IMR-90 (cell line): Measurements from ENCODE around the gene COL2A1. TPM values are rescaled to one million over a fixed set of nuclear protein-coding genes. Genes with fewer than 3 reads are reported as not detected.

Source experiments
- ATAC-seq: fragments of 200-7000 bp; cut with Tn5 transposase; 2 replicates; pipeline ENCODE4 v1.9.1; 2020; ENCODE audit warnings: low read depth, mild to moderate bottlenecking, moderate library complexity
- BruUV-seq: library from RNA; stranded (reverse); fragments of 400-500 nt; replicated peaks from 2 replicates; lab custom pipeline; 2021; lab: Mats Ljungman, UMichigan
- CTCF ChIA-PET: fragments of 300-600 bp; formaldehyde crosslinking; extraction: SDS; loops from one replicate; lab custom pipeline; 2021; ENCODE audit warnings: antibody characterized with exemption; lab: Yijun Ruan, JAX
- POLR2A ChIA-PET: fragments of 300-600 bp; sonication (Branson Sonifier 250); formaldehyde crosslinking; loops from one replicate; lab custom pipeline; 2022; ENCODE audit warnings: antibody characterized with exemption; ENCODE audit not compliant: unreplicated experiment; lab: Charles Lee
- DNase-seq: peaks from one replicate; pipeline ENCODE4 v3.0.0; 2013
- H2AFZ ChIP-seq: replicated peaks from 2 replicates; pipeline ENCODE3; 2013; ENCODE audit warnings: low read length, mild to moderate bottlenecking; ENCODE audit not compliant: poor library complexity
- H2AK5ac ChIP-seq: 2 replicates; pipeline ENCODE4 v1.6.1; 2013; ENCODE audit warnings: low read depth, low read length, inconsistent platforms
- H2AK9ac ChIP-seq: replicated peaks from 2 replicates; pipeline ENCODE3; 2013; ENCODE audit warnings: mild to moderate bottlenecking, low read depth, low read length, moderate library complexity; ENCODE audit not compliant: poor library complexity
- H2BK120ac ChIP-seq: 2 replicates; pipeline ENCODE4 v1.6.1; 2013; ENCODE audit warnings: low read depth, low read length, inconsistent platforms
- H2BK15ac ChIP-seq: 3 replicates; pipeline ENCODE4 v1.6.1; 2013; ENCODE audit warnings: low read depth, low read length, inconsistent platforms
- H2BK20ac ChIP-seq: 2 replicates; pipeline ENCODE4 v1.6.1; 2013; ENCODE audit warnings: low read depth, mild to moderate bottlenecking, inconsistent platforms, low read length, moderate library complexity
- H2BK5ac ChIP-seq: 2 replicates; pipeline ENCODE4 v1.6.1; 2013; ENCODE audit warnings: mild to moderate bottlenecking, low read depth, low read length, inconsistent platforms; ENCODE audit not compliant: poor library complexity, severe bottlenecking
- H3K14ac ChIP-seq: replicated peaks from 2 replicates; pipeline ENCODE4 v1.6.1; 2013; ENCODE audit warnings: low read depth, low read length, inconsistent platforms
- H3K18ac ChIP-seq: 2 replicates; pipeline ENCODE4 v1.6.1; 2013; ENCODE audit warnings: low read depth, low read length, control low read depth
- H3K23ac ChIP-seq: 2 replicates; pipeline ENCODE4 v1.6.1; 2013; ENCODE audit warnings: low read depth, low read length, inconsistent platforms
- H3K27ac ChIP-seq: 2 replicates; pipeline ENCODE4 v1.5.1; 2013; ENCODE audit warnings: mild to moderate bottlenecking, control low read depth, low read length; ENCODE audit not compliant: insufficient read depth
- H3K27me3 ChIP-seq: 2 replicates; pipeline ENCODE4 v1.6.1; 2013; ENCODE audit warnings: low read length; ENCODE audit not compliant: control insufficient read depth, insufficient read depth
- H3K36me3 ChIP-seq: 2 replicates; pipeline ENCODE4 v1.6.1; 2013; ENCODE audit warnings: low read length, mixed read lengths; ENCODE audit not compliant: control insufficient read depth, insufficient read depth
- H3K4ac ChIP-seq: 2 replicates; pipeline ENCODE4 v1.6.1; 2013; ENCODE audit warnings: low read depth, low read length, inconsistent platforms
- H3K4me1 ChIP-seq: 2 replicates; pipeline ENCODE4 v1.6.1; 2013; ENCODE audit warnings: low read length, mixed read lengths; ENCODE audit not compliant: control insufficient read depth, insufficient read depth
- H3K4me2 ChIP-seq: 2 replicates; pipeline ENCODE4 v1.6.1; 2013; ENCODE audit warnings: low read depth, mild to moderate bottlenecking, control low read depth, low read length, moderate library complexity
- H3K4me3 ChIP-seq: 2 replicates; pipeline ENCODE4 v1.5.1; 2013; ENCODE audit warnings: low read depth, mild to moderate bottlenecking, control low read depth, low read length, moderate library complexity; ENCODE audit not compliant: insufficient read depth
- H3K56ac ChIP-seq: 2 replicates; pipeline ENCODE4 v1.6.1; 2013; ENCODE audit warnings: low read length, inconsistent platforms; ENCODE audit not compliant: insufficient read depth; ENCODE audit errors: extremely low read depth
- H3K79me1 ChIP-seq, 2 experiments: 2 replicates each; pipeline ENCODE4 v1.6.1; 2013; ENCODE audit warnings: low read length in 2 of 2, inconsistent platforms in 1 of 2, low read depth in 1 of 2
- H3K9ac ChIP-seq: 2 replicates; pipeline ENCODE4 v1.6.1; 2013; ENCODE audit warnings: low read depth, low read length, control low read depth
- H3K9me1 ChIP-seq: 2 replicates; pipeline ENCODE4 v1.6.1; 2013; ENCODE audit warnings: low read length, inconsistent platforms; ENCODE audit not compliant: insufficient read depth
- H3K9me3 ChIP-seq: 2 replicates; pipeline ENCODE4 v1.6.1; 2013; ENCODE audit warnings: low read length; ENCODE audit not compliant: control insufficient read depth, insufficient read depth
- H4K20me1 ChIP-seq: 2 replicates; pipeline ENCODE4 v1.6.1; 2013; ENCODE audit warnings: low read length, inconsistent platforms; ENCODE audit not compliant: insufficient read depth
- H4K5ac ChIP-seq: 2 replicates; pipeline ENCODE4 v1.6.1; 2013; ENCODE audit warnings: mild to moderate bottlenecking, low read depth, low read length, control low read depth
- H4K8ac ChIP-seq, 2 experiments: 2 replicates each; pipeline ENCODE4 v1.6.1; 2013; ENCODE audit warnings: low read depth in 2 of 2, low read length in 2 of 2, control low read depth in 1 of 2, inconsistent platforms in 1 of 2
- H4K91ac ChIP-seq: 2 replicates; pipeline ENCODE4 v1.6.1; 2013; ENCODE audit warnings: low read depth, low read length, inconsistent platforms; ENCODE audit not compliant: insufficient read depth
- CHD1 ChIP-seq: IDR thresholded peaks from 2 replicates; pipeline ENCODE4 v1.6.1; 2012; ENCODE audit warnings: low read depth, low read length, improper control_type of control experiment
- CTCF ChIP-seq: conservative IDR thresholded peaks from 2 replicates; pipeline ENCODE4 v1.5.1; 2012; ENCODE audit warnings: mild to moderate bottlenecking, low read depth, low read length, improper control_type of control experiment
- ELK1 ChIP-seq: fragments of 150-350 bp; IDR thresholded peaks from 2 replicates; pipeline ENCODE4 v1.6.1; 2016; ENCODE audit warnings: low read depth, mild to moderate bottlenecking, low read length, moderate library complexity, borderline replicate concordance
- FOS ChIP-seq: fragments of 150-350 bp; IDR thresholded peaks from 2 replicates; pipeline ENCODE4 v1.6.1; 2016; ENCODE audit warnings: low read depth, low read length
- MAZ ChIP-seq: IDR thresholded peaks from 2 replicates; pipeline ENCODE4 v1.6.1; 2012; ENCODE audit warnings: low read depth, mild to moderate bottlenecking, low read length, improper control_type of control experiment, moderate library complexity, borderline replicate concordance
- MXI1 ChIP-seq: IDR thresholded peaks from 2 replicates; pipeline ENCODE4 v1.6.1; 2012; ENCODE audit warnings: low read depth, mild to moderate bottlenecking, low read length, moderate library complexity, borderline replicate concordance
- USF2 ChIP-seq: fragments of 150-350 bp; IDR thresholded peaks from 2 replicates; pipeline ENCODE4 v1.6.1; 2017; ENCODE audit warnings: mild to moderate bottlenecking, antibody characterized with exemption, low read length, low read depth
- WGBS, 2 experiments: methylation state at CpG; one replicate each; pipeline versions ENCODE4 v1.1.5 to v1.1.7; 2013; ENCODE audit warnings: missing lambda C conversion rate in 2 of 2; ENCODE audit not compliant: insufficient read length in 1 of 2; ENCODE audit errors: extremely low coverage in 2 of 2; 5-methylcytosine and 5-hydroxymethylcytosine counted together
- dilution Hi-C: fragments of 300-500 bp; cut with HindIII; formaldehyde crosslinking; loops from one replicate; pipeline ENCODE4 v1.14.3; 2018; ENCODE audit warnings: low sequenced_read_pairs; ENCODE audit not compliant: unreplicated experiment
- in situ Hi-C: fragments of 300-500 bp; cut with MboI; formaldehyde crosslinking; loops from 3 replicates; pipeline ENCODE4 v1.14.3; 2019; ENCODE audit warnings: low sequenced_read_pairs, inconsistent platforms, mixed read lengths
- intact Hi-C: fragments of 100-400 bp; cut with micrococcal nuclease; formaldehyde crosslinking; loops from 2 replicates; pipeline ENCODE4 v1.10.0; 2022
- polyA plus RNA-seq, 3 experiments: library from polyadenylated mRNA; depleted of rRNA; stranded (reverse); fragments of >200 nt; gene quantifications; 2 replicates each; pipeline ENCODE4 v1.2.3, GENCODE V29; 2012; ENCODE audit warnings: low replicate concordance in 1 of 3
- total RNA-seq: library from RNA; depleted of rRNA; stranded (reverse); fragments of >200 nt; gene quantifications from 2 replicates; pipeline ENCODE4 v1.2.3, GENCODE V29; 2012

The COL2A1 gene
- total and polyA plus RNA-seq, 2 of the 4 experiments (the other 2 are of a cell fraction) = 0.05 TPM; not detected in 1

- Histone ChIP-seq H2BK15ac (no peak overlapping the region), H2BK120ac (no peak overlapping the region), H3K9me3 (no peaks in the 10 kb centered on the region), H3K79me1 (no peaks in the 10 kb centered on the region), H3K4me2 (no peak overlapping the region), H2AFZ (no peak overlapping the region), H3K27ac (no peak overlapping the region), H3K36me3 (peaks cover 2% of the 10 kb centered on the region), H4K20me1 (no peaks in the 10 kb centered on the region), H4K5ac (no peak overlapping the region), H2AK9ac (no peak overlapping the region), H3K14ac (no peak overlapping the region), H4K91ac (no peak overlapping the region), H2BK5ac (no peak overlapping the region), H3K18ac (no peak overlapping the region), H3K27me3 (peaks cover 16% of the 10 kb centered on the region), H2AK5ac (no peak overlapping the region), H3K23ac (no peak overlapping the region), H3K4me3 (no peak overlapping the region), H3K4me1 (no peaks in the 10 kb centered on the region), H3K9me1 (no peaks in the 10 kb centered on the region; the same call in 1 of the 2 replicates), H4K8ac (no peak overlapping the region), H3K56ac (no peak overlapping the region), H2BK20ac (no peak overlapping the region), H3K9ac (no peak overlapping the region), H3K4ac (no peak overlapping the region)
- no TSS peak for BruUV-seq
- TF ChIP-seq ELK1 (no peak), CHD1 (no peak), MAZ (no peak), FOS (no peak), MXI1 (no peak), USF2 (no peak), CTCF (no peak)
- ChIA-PET CTCF (no interaction called here), POLR2A (no interaction called here)
- no peak for DNase-seq
- 0% methylated on average over 1 of the region's 6 CpGs; no CpG with 5 or more reads in 1 of the 2 experiments for WGBS, 2 experiments
- no peak for ATAC-seq
- intact Hi-C loops (no loop called here), in situ Hi-C loops (no loop called here), dilution Hi-C loops (no loop called here)
These were observed 31.4 kb downstream of the COL2A1 start for GRCh38 chr12:47972895-47973294.
